ENCODE measurements around the gene FMNL2. TPM values are rescaled to one million over a fixed set of nuclear protein-coding genes. Genes with fewer than 3 reads are reported as not detected.
A peak's percentile ranks its signal among the peaks of the same experiment; 100 is the strongest.

FMNL2 gene
- total RNA-seq, 1 experiment from 2014 or later: 33.6 TPM

GRCh38 chr2:152486737-152487400 lies 151.9 kb downstream of the FMNL2 start:
- ATAC-seq (no peak), DNase-seq (ENCODE audit: low read depth, low spot score) (no peak)
- ChIA-PET CTCF (no interaction called here), POLR2A (no interaction called here)
- intact Hi-C loops (cut with micrococcal nuclease; ENCODE audit: unreplicated experiment): no loop called here
- TSS peak; percentile 14 for BruUV-seq (replicated peaks)
- peaks cover 43% of the 10 kb centered on the region for H3K4me1 ChIP-seq (ENCODE audit: control insufficient read depth, insufficient read depth, low read length)
- H3K27ac ChIP-seq (ENCODE audit: low read length): peak overlapping the region; percentile 59; the same call in 1 of the 2 replicates
- H3K4me3 ChIP-seq (ENCODE audit: low read depth in 2 of 2, low read length in 2 of 2): no peak overlapping the region
- H3K36me3 ChIP-seq (ENCODE audit: control insufficient read depth, insufficient read depth, low read length): no peaks in the 10 kb centered on the region
- no peak for TF ChIP-seq SIN3A (IDR thresholded peaks at IDR 0.05; ENCODE audit: borderline replicate concordance, insufficient read depth, low read depth, low read length)
- no peak for TF ChIP-seq POLR2AphosphoS5 (IDR thresholded peaks at IDR 0.05; ENCODE audit: low read depth, low read length)
- no peak for TF ChIP-seq REST (IDR thresholded peaks at IDR 0.05; ENCODE audit: insufficient read depth in 1 of 2, low read depth in 2 of 2, low read length in 1 of 2)
- TF ChIP-seq CTCF (IDR thresholded peaks at IDR 0.05): no peak
- no peak for TF ChIP-seq TCF7L2 (IDR thresholded peaks at IDR 0.05; ENCODE audit: low read depth, low read length)
- in situ Hi-C loops (cut with HindIII; ENCODE audit: low pct_unique_long_range_greater_than_20kb, low sequenced_read_pairs): no loop called here
- H3K9me3 ChIP-seq (ENCODE audit: control insufficient read depth, insufficient read depth, low read depth, low read length): no peaks in the 10 kb centered on the region
- no peaks in the 10 kb centered on the region for H3K27me3 ChIP-seq (ENCODE audit: control insufficient read depth, insufficient read depth, low read length)

- Histone ChIP-seq H3K9me3 (ENCODE audit: control insufficient read depth, insufficient read depth, low read depth, low read length) (no peaks in the 10 kb centered on the region), H3K4me3 (ENCODE audit: low read depth in 2 of 2, low read length in 2 of 2) (no peak overlapping the region), H3K4me1 (ENCODE audit: control insufficient read depth, insufficient read depth, low read length) (peaks cover 40% of the 10 kb centered on the region), H3K27ac (ENCODE audit: low read length) (no peak overlapping the region), H3K27me3 (ENCODE audit: control insufficient read depth, insufficient read depth, low read length) (no peaks in the 10 kb centered on the region), H3K36me3 (ENCODE audit: control insufficient read depth, insufficient read depth, low read length) (no peaks in the 10 kb centered on the region)
- DNase-seq (ENCODE audit: low read depth, low spot score) (no peak), ATAC-seq (no peak)
- no TSS peak for BruUV-seq (replicated peaks)
- TF ChIP-seq POLR2AphosphoS5 (IDR thresholded peaks at IDR 0.05; ENCODE audit: low read depth, low read length): no peak
- no peak for TF ChIP-seq SIN3A (IDR thresholded peaks at IDR 0.05; ENCODE audit: borderline replicate concordance, insufficient read depth, low read depth, low read length)
- TF ChIP-seq TCF7L2 (IDR thresholded peaks at IDR 0.05; ENCODE audit: low read depth, low read length): no peak
- no peak for TF ChIP-seq CTCF (IDR thresholded peaks at IDR 0.05)
- no peak for TF ChIP-seq REST (IDR thresholded peaks at IDR 0.05; ENCODE audit: insufficient read depth in 1 of 2, low read depth in 2 of 2, low read length in 1 of 2)
- ChIA-PET CTCF (no interaction called here), POLR2A (no interaction called here)
- in situ Hi-C loops (cut with HindIII; ENCODE audit: low pct_unique_long_range_greater_than_20kb, low sequenced_read_pairs) (no loop called here), intact Hi-C loops (cut with micrococcal nuclease; ENCODE audit: unreplicated experiment) (no loop called here)
Observed at GRCh38 chr2:152488075-152488474, 153.1 kb downstream of the FMNL2 start.

All from Panc1 (cell line).